OCI-LY1 (cell line): ENCODE measurements around the gene UBXN1.

Experiments used
- CTCF ChIP-seq: fragments of 200-600 bp; sonication (generic), shearing (Covaris generic); IDR thresholded peaks from 2 replicates; pipeline ENCODE4 v1.5.1; 2017; ENCODE audit warnings: mild to moderate bottlenecking, antibody characterized with exemption, low read length, moderate library complexity, mixed read lengths
- EZH2 ChIP-seq: fragments of 200-600 bp; sonication (generic), shearing (Covaris generic); IDR thresholded peaks from 2 replicates; pipeline ENCODE4 v1.8.0; 2017; ENCODE audit warnings: borderline replicate concordance, mixed run types, mild to moderate bottlenecking, antibody characterized with exemption, low read length, moderate library complexity, mixed read lengths

DNA sequence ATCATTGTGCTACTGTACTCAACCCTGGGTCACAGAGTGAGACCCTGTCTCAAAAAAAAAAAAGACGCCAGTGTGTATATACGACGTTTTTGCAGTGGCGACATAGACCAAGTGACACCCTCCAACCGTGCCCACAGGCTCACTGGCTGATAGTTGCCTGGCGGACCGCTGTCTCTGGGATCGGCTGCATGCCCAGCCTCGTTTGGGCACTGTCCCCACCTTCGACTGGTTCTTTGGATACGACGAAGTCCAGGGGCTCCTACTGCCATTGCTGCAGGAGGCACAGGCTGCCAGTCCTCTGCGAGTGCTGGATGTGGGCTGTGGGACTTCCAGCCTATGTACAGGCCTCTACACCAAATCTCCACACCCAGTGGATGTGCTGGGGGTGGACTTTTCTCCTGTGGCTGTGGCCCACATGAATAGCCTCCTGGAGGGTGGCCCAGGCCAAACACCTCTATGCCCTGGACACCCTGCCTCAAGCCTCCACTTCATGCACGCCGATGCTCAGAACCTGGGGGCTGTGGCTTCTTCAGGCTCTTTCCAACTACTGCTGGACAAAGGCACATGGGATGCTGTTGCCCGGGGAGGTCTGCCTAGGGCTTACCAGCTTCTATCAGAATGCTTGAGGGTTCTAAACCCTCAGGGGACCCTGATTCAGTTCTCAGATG, 12.5 kb downstream of the UBXN1 start:
- TF ChIP-seq CTCF (no peak), EZH2 (no peak)
